CD14-positive monocyte (primary cell): ENCODE results near the gene C6orf132. TPM values are rescaled to one million over a fixed set of nuclear protein-coding genes. Genes with fewer than 3 reads are reported as not detected.

Experiments
- DNase-seq, 3 donors: peaks; one replicate each; pipeline ENCODE4 v3.0.0-alpha.2; 2011 to 2022
- H2AFZ ChIP-seq: 2 replicates; pipeline ENCODE4 v1.6.0; 2012; ENCODE audit warnings: mild to moderate bottlenecking, low read depth, low read length, inconsistent platforms; ENCODE audit not compliant: insufficient read depth, poor library complexity, severe bottlenecking
- H3K27ac ChIP-seq, 2 donors: 1 replicate in 1 of 2; 2 replicates in 1 of 2; pipeline ENCODE4 v1.5.1; 2012 to 2013; ENCODE audit warnings: low read length in 2 of 2, control low read depth in 1 of 2, inconsistent platforms in 1 of 2, low read depth in 1 of 2, mild to moderate bottlenecking in 1 of 2
- H3K27me3 ChIP-seq, 2 donors: one replicate each; pipeline versions ENCODE4 v1.6.0 to v1.6.1; 2011 to 2013; ENCODE audit warnings: low read length in 2 of 2; ENCODE audit not compliant: control insufficient read depth in 2 of 2, insufficient read depth in 2 of 2
- H3K36me3 ChIP-seq, 2 donors: replicated peaks in 1 of 2; 1 replicate in 1 of 2; 2 replicates in 1 of 2; pipeline versions ENCODE4 v1.5.1 to v1.6.1; 2012 to 2013; ENCODE audit warnings: low read length in 2 of 2, control low read depth in 1 of 2, inconsistent platforms in 1 of 2, mild to moderate bottlenecking in 1 of 2; ENCODE audit not compliant: insufficient read depth in 2 of 2, control insufficient read depth in 1 of 2
- H3K4me1 ChIP-seq, 2 donors: 1 replicate in 1 of 2; 2 replicates in 1 of 2; pipeline versions ENCODE4 v1.5.1 to v1.6.1; 2012 to 2013; ENCODE audit warnings: low read length in 2 of 2, control low read depth in 1 of 2, inconsistent platforms in 1 of 2, mild to moderate bottlenecking in 1 of 2, moderate library complexity in 1 of 2; ENCODE audit not compliant: insufficient read depth in 2 of 2, control insufficient read depth in 1 of 2
- H3K4me2 ChIP-seq: replicated peaks from 2 replicates; pipeline ENCODE3; 2012; ENCODE audit warnings: low read length, moderate library complexity, mild to moderate bottlenecking; ENCODE audit not compliant: poor library complexity, severe bottlenecking; ENCODE audit errors: extremely low read depth
- H3K4me3 ChIP-seq, 3 experiments: fragments of 200-600 bp in 1 of 3; sonication (generic) in 1 of 3; replicated peaks in 1 of 3; 1 replicate in 2 of 3; 2 replicates in 1 of 3; pipeline ENCODE4 v1.5.1; 2011 to 2013; ENCODE audit warnings: low read length in 3 of 3, mild to moderate bottlenecking in 3 of 3, control low read depth in 2 of 3, low read depth in 2 of 3, inconsistent platforms in 1 of 3, moderate library complexity in 1 of 3
- H3K79me2 ChIP-seq: 2 replicates; pipeline ENCODE4 v1.6.0; 2012; ENCODE audit warnings: mild to moderate bottlenecking, control low read depth, inconsistent platforms, low read length, moderate library complexity; ENCODE audit not compliant: insufficient read depth
- H3K9ac ChIP-seq: 2 replicates; pipeline ENCODE4 v1.6.0; 2017; ENCODE audit warnings: low read length, mild to moderate bottlenecking; ENCODE audit not compliant: insufficient read depth, poor library complexity, severe bottlenecking
- H3K9me3 ChIP-seq, 2 donors: replicated peaks in 1 of 2; 1 replicate in 1 of 2; 2 replicates in 1 of 2; pipeline versions ENCODE4 v1.5.1 to v1.6.1; 2012 to 2013; ENCODE audit warnings: low read length in 2 of 2, control low read depth in 1 of 2; ENCODE audit not compliant: control insufficient read depth in 1 of 2, insufficient read depth in 1 of 2
- H4K20me1 ChIP-seq: 2 replicates; pipeline ENCODE4 v1.6.0; 2012; ENCODE audit warnings: mild to moderate bottlenecking, low read length, control low read depth, moderate library complexity; ENCODE audit not compliant: insufficient read depth
- H3K27ac Mint-ChIP-seq, 7 donors: one replicate each; pipeline ENCODE4 v1.8.0; 2020; ENCODE audit warnings: mild to moderate bottlenecking in 7 of 7, mixed read lengths in 7 of 7, moderate library complexity in 6 of 7, inconsistent platforms in 2 of 7
- H3K27me3 Mint-ChIP-seq, 3 donors: one replicate each; pipeline ENCODE4 v1.8.0; 2021 to 2022; ENCODE audit warnings: low read depth in 3 of 3, mild to moderate bottlenecking in 3 of 3, mixed read lengths in 3 of 3, moderate library complexity in 3 of 3, inconsistent platforms in 1 of 3
- H3K36me3 Mint-ChIP-seq, 2 donors: one replicate each; pipeline ENCODE4 v1.8.0; 2020; ENCODE audit warnings: mixed read lengths in 2 of 2, inconsistent platforms in 1 of 2, mild to moderate bottlenecking in 1 of 2
- H3K4me1 Mint-ChIP-seq: one replicate; pipeline ENCODE4 v1.8.0; 2020; ENCODE audit warnings: mild to moderate bottlenecking, mixed read lengths
- H3K4me3 Mint-ChIP-seq, 2 donors: one replicate each; pipeline ENCODE4 v1.8.0; 2020; ENCODE audit warnings: mild to moderate bottlenecking in 2 of 2, mixed read lengths in 2 of 2, moderate library complexity in 1 of 2
- H3K9me3 Mint-ChIP-seq, 7 donors: one replicate each; pipeline ENCODE4 v1.8.0; 2020 to 2022; ENCODE audit warnings: mixed read lengths in 7 of 7, mild to moderate bottlenecking in 6 of 7, moderate library complexity in 6 of 7, inconsistent platforms in 2 of 7
- CTCF ChIP-seq: fragments of 200-600 bp; IDR thresholded peaks from one replicate; pipeline ENCODE4 v1.8.0; 2022; ENCODE audit warnings: antibody characterized with exemption, mild to moderate bottlenecking
- WGBS: methylation state at CpG from one replicate; pipeline ENCODE4 v1.1.5; 2013; ENCODE audit warnings: missing lambda C conversion rate; ENCODE audit not compliant: insufficient coverage; 5-methylcytosine and 5-hydroxymethylcytosine counted together
- intact Hi-C, 2 donors: fragments of 100-400 bp; cut with micrococcal nuclease; formaldehyde crosslinking; loops; one replicate each; pipeline versions ENCODE4 v1.15.0 to v1.15.1; 2023
- polyA plus RNA-seq, 3 donors: library from polyadenylated mRNA; depleted of rRNA in 1 of 3; unstranded in 2 of 3; stranded (reverse) in 1 of 3; fragments of 300-500 nt in 2 of 3; fragments of >200 nt in 1 of 3; fragmentation: Illumina TruSeq in 2 of 3; gene quantifications; 1 replicate in 2 of 3; 2 replicates in 1 of 3; pipeline ENCODE4 v1.2.3, GENCODE V29; 2012 to 2021

The C6orf132 gene
- polyA plus RNA-seq, 3 donors, result not detected

GRCh38 chr6:42110683-42111082 lies 31.7 kb downstream of the C6orf132 start:
- H4K20me1 ChIP-seq, result no peaks in the 10 kb centered on the region
- intact Hi-C loops, result no loop called here
- H3K4me3 ChIP-seq, result no peak overlapping the region
- no peak overlapping the region for H3K4me3 Mint-ChIP-seq
- DNase-seq, result no peak
- H3K27me3 Mint-ChIP-seq, result peaks cover 6 to 20% (median 17%) of the 10 kb centered on the region in 3 donors
- no peaks in the 10 kb centered on the region for H3K27me3 ChIP-seq
- no CpG with 5 or more reads among the region's 3 CpGs for whole genome bisulfite sequencing
- no peak overlapping the region for H3K27ac Mint-ChIP-seq
- H3K9me3 Mint-ChIP-seq, result peaks cover 0 to 6% (median 4%) of the 10 kb centered on the region in 7 donors
- no peak overlapping the region for H3K9ac ChIP-seq
- H3K4me2 ChIP-seq, result no peak overlapping the region
- H3K4me1 Mint-ChIP-seq, result no peaks in the 10 kb centered on the region
- H3K79me2 ChIP-seq, result no peaks in the 10 kb centered on the region
- no peak overlapping the region for H2AFZ ChIP-seq
- H3K4me1 ChIP-seq, result no peaks in the 10 kb centered on the region
- no peak overlapping the region for H3K27ac ChIP-seq
- no peak for TF ChIP-seq CTCF
- H3K36me3 Mint-ChIP-seq, result no peaks in the 10 kb centered on the region
- H3K36me3 ChIP-seq, result no peaks in the 10 kb centered on the region
- no peaks in the 10 kb centered on the region for H3K9me3 ChIP-seq

- Histone ChIP-seq H2AFZ (no peak overlapping the region), H3K4me2 (no peak overlapping the region), H3K9ac (no peak overlapping the region), H3K9me3 (no peaks in the 10 kb centered on the region), H4K20me1 (no peaks in the 10 kb centered on the region), H3K27ac (no peak overlapping the region), H3K4me1 (peaks cover 9 to 14% of the 10 kb centered on the region in 2 donors), H3K79me2 (no peaks in the 10 kb centered on the region), H3K4me3 (no peak overlapping the region), H3K27me3 (peaks cover 0 to 11% of the 10 kb centered on the region in 2 donors), H3K36me3 (no peaks in the 10 kb centered on the region)
- H3K27ac Mint-ChIP-seq, result no peak overlapping the region
- intact Hi-C loops, result no loop called here
- no peak overlapping the region for H3K4me3 Mint-ChIP-seq
- DNase-seq, result no peak
- H3K27me3 Mint-ChIP-seq, result peaks cover 13 to 35% (median 19%) of the 10 kb centered on the region in 3 donors
- no peak for TF ChIP-seq CTCF
- H3K4me1 Mint-ChIP-seq, result peaks cover 9% of the 10 kb centered on the region
- H3K36me3 Mint-ChIP-seq, result no peaks in the 10 kb centered on the region
- H3K9me3 Mint-ChIP-seq, result peaks cover 0 to 8% (median 4%) of the 10 kb centered on the region in 7 donors
- WGBS, result 89% methylated on average over 1 of the region's 2 CpGs
These were observed 34.3 kb downstream of the C6orf132 start for GRCh38 chr6:42108071-42108470.
